ENCODE data around the gene FFAR1.

Gene FFAR1

DNA sequence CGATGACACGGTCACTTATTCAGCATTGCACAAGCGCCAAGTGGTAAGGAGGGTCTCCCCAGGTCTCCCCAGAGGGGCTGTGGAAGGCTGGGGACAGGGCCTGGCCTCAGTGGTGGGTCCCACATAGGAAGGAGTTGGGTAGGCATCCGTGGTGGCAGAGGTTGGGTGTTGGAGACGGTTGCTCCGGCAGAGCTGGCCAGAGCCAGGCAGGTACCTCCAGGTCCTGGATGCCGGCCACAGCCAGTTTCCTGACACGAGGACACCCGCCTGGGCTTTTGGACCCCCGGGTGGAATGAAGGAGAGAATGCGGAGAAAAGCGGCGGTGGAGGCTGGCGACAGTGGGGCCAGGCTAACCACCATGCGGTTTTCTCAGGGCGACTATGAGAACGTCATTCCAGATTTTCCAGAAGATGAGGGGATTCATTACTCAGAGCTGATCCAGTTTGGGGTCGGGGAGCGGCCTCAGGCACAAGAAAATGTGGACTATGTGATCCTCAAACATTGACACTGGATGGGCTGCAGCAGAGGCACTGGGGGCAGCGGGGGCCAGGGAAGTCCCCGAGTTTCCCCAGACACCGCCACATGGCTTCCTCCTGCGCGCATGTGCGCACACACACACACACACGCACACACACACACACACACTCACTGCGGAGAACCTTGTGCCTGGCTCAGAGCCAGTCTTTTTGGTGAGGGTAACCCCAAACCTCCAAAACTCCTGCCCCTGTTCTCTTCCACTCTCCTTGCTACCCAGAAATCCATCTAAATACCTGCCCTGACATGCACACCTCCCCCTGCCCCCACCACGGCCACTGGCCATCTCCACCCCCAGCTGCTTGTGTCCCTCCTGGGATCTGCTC lies 1.3 kb upstream of the FFAR1 start:
- TF ChIP-seq, protein P1, sequence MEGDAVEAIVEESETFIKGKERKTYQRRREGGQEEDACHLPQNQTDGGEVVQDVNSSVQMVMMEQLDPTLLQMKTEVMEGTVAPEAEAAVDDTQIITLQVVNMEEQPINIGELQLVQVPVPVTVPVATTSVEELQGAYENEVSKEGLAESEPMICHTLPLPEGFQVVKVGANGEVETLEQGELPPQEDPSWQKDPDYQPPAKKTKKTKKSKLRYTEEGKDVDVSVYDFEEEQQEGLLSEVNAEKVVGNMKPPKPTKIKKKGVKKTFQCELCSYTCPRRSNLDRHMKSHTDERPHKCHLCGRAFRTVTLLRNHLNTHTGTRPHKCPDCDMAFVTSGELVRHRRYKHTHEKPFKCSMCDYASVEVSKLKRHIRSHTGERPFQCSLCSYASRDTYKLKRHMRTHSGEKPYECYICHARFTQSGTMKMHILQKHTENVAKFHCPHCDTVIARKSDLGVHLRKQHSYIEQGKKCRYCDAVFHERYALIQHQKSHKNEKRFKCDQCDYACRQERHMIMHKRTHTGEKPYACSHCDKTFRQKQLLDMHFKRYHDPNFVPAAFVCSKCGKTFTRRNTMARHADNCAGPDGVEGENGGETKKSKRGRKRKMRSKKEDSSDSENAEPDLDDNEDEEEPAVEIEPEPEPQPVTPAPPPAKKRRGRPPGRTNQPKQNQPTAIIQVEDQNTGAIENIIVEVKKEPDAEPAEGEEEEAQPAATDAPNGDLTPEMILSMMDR (IDR thresholded peaks at IDR 0.05; ENCODE audit: low read depth, low read length), result no peak
- no peak overlapping the region for H3K4me3 ChIP-seq (replicated peaks in 1 of 2; ENCODE audit: low read depth in 2 of 2, low read length in 2 of 2)
- no peak for DNase-seq (ENCODE audit: low read depth in 2 of 2)

GRCh38 chr19:35347930-35348298 lies 212 bp downstream of the FFAR1 start:
- no peak overlapping the region for H3K4me3 ChIP-seq (replicated peaks in 1 of 2; ENCODE audit: low read depth in 2 of 2, low read length in 2 of 2)
- DNase-seq (ENCODE audit: low read depth in 2 of 2), result no peak
- TF ChIP-seq, protein P1 (IDR thresholded peaks at IDR 0.05; ENCODE audit: low read depth, low read length), result no peak

GRCh38 chr19:35348911-35349611 lies 1.4 kb downstream of the FFAR1 start:
- H3K4me3 ChIP-seq (replicated peaks in 1 of 2; ENCODE audit: low read depth in 2 of 2, low read length in 2 of 2), result no peak overlapping the region
- TF ChIP-seq, protein P1 (IDR thresholded peaks at IDR 0.05; ENCODE audit: low read depth, low read length), result no peak
- no peak for DNase-seq (ENCODE audit: low read depth in 2 of 2)

DNA sequence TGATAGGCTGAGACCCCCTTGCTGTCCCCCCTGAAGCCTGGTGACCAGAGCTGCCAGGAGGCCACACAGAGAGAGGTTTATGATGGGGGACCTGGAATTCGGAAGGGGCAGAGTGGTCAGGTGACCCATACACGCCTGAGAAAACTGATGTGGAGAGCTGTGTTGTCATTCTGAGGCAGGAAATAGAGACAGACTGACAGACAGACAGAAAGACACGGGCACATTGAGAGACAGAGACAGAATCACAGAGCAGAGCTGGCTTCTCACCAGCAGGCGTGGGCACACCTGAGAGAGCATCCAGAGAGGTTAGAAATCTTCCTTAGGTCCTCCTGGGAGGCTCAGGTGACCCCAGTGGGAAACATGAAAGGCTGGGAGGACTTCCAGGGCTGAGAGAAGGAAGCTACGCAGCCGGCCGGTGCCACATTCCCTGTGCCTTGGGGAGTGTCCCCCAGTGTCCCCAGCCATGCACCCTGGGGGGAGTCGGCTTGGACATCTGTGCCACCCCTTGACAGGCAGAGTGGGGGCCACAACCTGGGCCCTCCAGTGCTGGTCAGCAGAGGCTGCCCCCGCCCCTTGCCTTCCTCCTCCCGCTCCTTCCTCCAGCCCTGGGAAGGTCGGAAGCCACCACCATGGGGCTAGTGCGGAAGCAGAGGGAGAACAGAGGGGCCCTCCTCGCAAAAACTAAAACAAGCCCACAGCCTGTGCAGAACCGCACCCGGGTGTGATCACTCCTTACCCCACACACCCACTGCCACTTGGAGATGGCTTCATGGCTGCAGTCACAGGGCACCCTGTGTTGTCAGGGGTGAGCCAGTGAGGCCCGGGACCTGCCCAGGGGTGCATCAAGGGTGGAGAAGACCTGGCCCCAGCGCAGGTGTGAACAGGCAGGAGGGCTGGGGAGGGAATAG lies 2.2 kb downstream of the FFAR1 start:
- no peak for DNase-seq (ENCODE audit: low read depth in 2 of 2)
- TF ChIP-seq, protein P1 (IDR thresholded peaks at IDR 0.05; ENCODE audit: low read depth, low read length), result no peak
- no peak overlapping the region for H3K4me3 ChIP-seq (replicated peaks in 1 of 2; ENCODE audit: low read depth in 2 of 2, low read length in 2 of 2)

DNA sequence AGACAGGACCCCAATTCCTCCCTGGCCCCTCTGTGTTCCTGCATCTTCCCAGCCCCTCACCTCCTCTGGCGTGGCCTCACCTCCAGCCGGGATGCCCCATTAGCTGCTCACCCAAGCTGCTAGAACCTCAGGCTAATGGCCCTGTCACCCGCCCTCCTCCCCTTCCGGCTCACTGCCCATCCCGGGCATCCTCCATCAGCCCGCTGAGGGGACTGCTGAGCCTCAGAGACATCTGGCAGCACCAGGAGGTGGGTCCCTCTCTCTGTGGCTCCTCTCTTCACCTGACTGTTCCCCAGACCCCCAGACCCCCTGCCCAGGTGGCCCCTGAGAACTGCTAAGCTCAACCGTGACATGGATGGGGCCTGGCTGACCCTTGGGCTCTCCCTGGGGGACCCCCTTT lies 2.9 kb downstream of the FFAR1 start:
- no peak for DNase-seq (ENCODE audit: low read depth in 2 of 2)
- no peak overlapping the region for H3K4me3 ChIP-seq (replicated peaks in 1 of 2; ENCODE audit: low read depth in 2 of 2, low read length in 2 of 2)
- TF ChIP-seq, protein P1 (IDR thresholded peaks at IDR 0.05; ENCODE audit: low read depth, low read length), result no peak

DNA sequence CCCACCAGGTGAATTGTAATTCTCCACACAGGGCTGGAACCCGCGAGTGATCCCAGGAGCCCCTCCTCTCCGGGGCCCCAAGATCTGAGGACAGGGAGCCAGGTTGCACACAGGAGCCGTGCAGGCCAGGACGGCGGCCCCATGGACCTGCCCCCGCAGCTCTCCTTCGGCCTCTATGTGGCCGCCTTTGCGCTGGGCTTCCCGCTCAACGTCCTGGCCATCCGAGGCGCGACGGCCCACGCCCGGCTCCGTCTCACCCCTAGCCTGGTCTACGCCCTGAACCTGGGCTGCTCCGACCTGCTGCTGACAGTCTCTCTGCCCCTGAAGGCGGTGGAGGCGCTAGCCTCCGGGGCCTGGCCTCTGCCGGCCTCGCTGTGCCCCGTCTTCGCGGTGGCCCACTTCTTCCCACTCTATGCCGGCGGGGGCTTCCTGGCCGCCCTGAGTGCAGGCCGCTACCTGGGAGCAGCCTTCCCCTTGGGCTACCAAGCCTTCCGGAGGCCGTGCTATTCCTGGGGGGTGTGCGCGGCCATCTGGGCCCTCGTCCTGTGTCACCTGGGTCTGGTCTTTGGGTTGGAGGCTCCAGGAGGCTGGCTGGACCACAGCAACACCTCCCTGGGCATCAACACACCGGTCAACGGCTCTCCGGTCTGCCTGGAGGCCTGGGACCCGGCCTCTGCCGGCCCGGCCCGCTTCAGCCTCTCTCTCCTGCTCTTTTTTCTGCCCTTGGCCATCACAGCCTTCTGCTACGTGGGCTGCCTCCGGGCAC lies 3.9 kb downstream of the FFAR1 start:
- no peak overlapping the region for H3K4me3 ChIP-seq (replicated peaks in 1 of 2; ENCODE audit: low read depth in 2 of 2, low read length in 2 of 2)
- DNase-seq (ENCODE audit: low read depth in 2 of 2), result no peak
- TF ChIP-seq, protein P1 (IDR thresholded peaks at IDR 0.05; ENCODE audit: low read depth, low read length), result no peak
